ENCODE results near the gene DNM1. TPM values are rescaled to one million over a fixed set of nuclear protein-coding genes. Genes with fewer than 3 reads are reported as not detected.
"Not testable (repeated sequence)": the region's sequence is repeated elsewhere in the genome, so short reads cannot be mapped to it uniquely, and the experiment has no call there.

Gene DNM1
- total and polyA plus RNA-seq, 2 of the 8 experiments (the other 6 are each of a cell fraction or from before 2014, with no cell fraction given): 34.3 to 62.7 TPM

- TF ChIP-seq RXRA (IDR thresholded peaks at IDR 0.05; ENCODE audit: insufficient read depth, low read depth, low read length) (no peak), RNF2 (IDR thresholded peaks at IDR 0.05; ENCODE audit: borderline replicate concordance, low read depth, low read length, missing control alignments, poor library complexity, severe bottlenecking) (no peak)
Observed at GRCh38 chr9:128226412-128226801, 23.2 kb downstream of the DNM1 start (continued).

- not testable (repeated sequence) for H3K27ac ChIP-seq (ENCODE audit: low read depth, low read length); H3K56ac ChIP-seq (replicated peaks; ENCODE audit: insufficient read length, low read depth, low read length); H4K5ac ChIP-seq (ENCODE audit: insufficient read length, low read depth, low read length); H3K9ac ChIP-seq (replicated peaks in 1 of 4; ENCODE audit: extremely low read depth in 1 of 4, low read depth in 3 of 4, low read length in 3 of 4); H3K4me1 ChIP-seq (replicated peaks in 1 of 4; ENCODE audit: control insufficient read depth in 3 of 4, insufficient read depth in 4 of 4, low read length in 3 of 4); H3K4ac ChIP-seq (replicated peaks; ENCODE audit: insufficient read length, low read depth, low read length); H3K9me3 ChIP-seq (ENCODE audit: insufficient read depth in 2 of 2, low read depth in 1 of 2, low read length in 1 of 2); H3K4me2 ChIP-seq (ENCODE audit: insufficient read depth in 1 of 2, low read depth in 2 of 2, low read length in 2 of 2); H2BK5ac ChIP-seq (ENCODE audit: low read depth, low read length); H4K8ac ChIP-seq (ENCODE audit: extremely low read depth, insufficient read depth, low read length); H3K18ac ChIP-seq (ENCODE audit: extremely low read depth, low read length); H2AFZ ChIP-seq (ENCODE audit: low read length); H3K79me1 ChIP-seq (ENCODE audit: low read depth, low read length); H2BK12ac ChIP-seq (ENCODE audit: low read depth, low read length); DNase-seq (ENCODE audit: low read depth in 1 of 2, low spot score in 2 of 2); H4K91ac ChIP-seq (replicated peaks; ENCODE audit: insufficient read length, low read length); H3K36me3 ChIP-seq (ENCODE audit: control insufficient read depth in 2 of 4, insufficient read depth in 4 of 4, low read length in 3 of 4); H3K27me3 ChIP-seq (replicated peaks in 1 of 4; ENCODE audit: control insufficient read depth in 3 of 4, extremely low read depth in 1 of 4, insufficient read depth in 3 of 4, low read length in 3 of 4); H3K4me3 ChIP-seq (ENCODE audit: extremely low read depth in 1 of 4, insufficient read depth in 2 of 4, low read depth in 3 of 4, low read length in 4 of 4); H2AK5ac ChIP-seq (ENCODE audit: low read depth, low read length); H3K23ac ChIP-seq (ENCODE audit: insufficient read length); H3K14ac ChIP-seq (ENCODE audit: insufficient read length); H4K20me1 ChIP-seq (replicated peaks in 1 of 2; ENCODE audit: control insufficient read depth in 1 of 2, insufficient read depth in 2 of 2, low read length in 2 of 2); H2BK120ac ChIP-seq (replicated peaks; ENCODE audit: low read depth, low read length); FAIRE-seq; H3K23me2 ChIP-seq (ENCODE audit: low read depth, low read length); H2BK20ac ChIP-seq (ENCODE audit: low read length); H3K79me2 ChIP-seq (ENCODE audit: control insufficient read depth in 1 of 2, insufficient read depth in 2 of 2, low read length in 2 of 2); H2BK15ac ChIP-seq (ENCODE audit: low read length)
- ChIA-PET CTCF (ENCODE audit: partially characterized antibody) (interaction anchor here (1.3 kb wide), 1 partner anchor 23 kb away, joined by 3 read pairs; no protein-coding TSS in a partner anchor), POLR2A (ENCODE audit: partially characterized antibody) (interaction anchor here (1.5 kb wide), 1 partner anchor 12 kb away, joined by 4 read pairs; no protein-coding TSS in a partner anchor)
- 100% methylated on average over 7 of the region's 7 CpGs; no CpG with 5 or more reads in 1 of the 2 experiments for WGBS, 2 experiments (ENCODE audit: extremely low coverage in 1 of 2, insufficient coverage in 1 of 2, insufficient read length in 1 of 2, insufficient replicate concordance in 2 of 2, low coverage in 1 of 2, low lambda C conversion rate in 2 of 2, missing lambda C conversion rate in 1 of 2)
Observed at GRCh38 chr9:128230897-128231296, 27.7 kb downstream of the DNM1 start.
